ENCODE measurements around the gene USP36.

USP36 gene

DNA sequence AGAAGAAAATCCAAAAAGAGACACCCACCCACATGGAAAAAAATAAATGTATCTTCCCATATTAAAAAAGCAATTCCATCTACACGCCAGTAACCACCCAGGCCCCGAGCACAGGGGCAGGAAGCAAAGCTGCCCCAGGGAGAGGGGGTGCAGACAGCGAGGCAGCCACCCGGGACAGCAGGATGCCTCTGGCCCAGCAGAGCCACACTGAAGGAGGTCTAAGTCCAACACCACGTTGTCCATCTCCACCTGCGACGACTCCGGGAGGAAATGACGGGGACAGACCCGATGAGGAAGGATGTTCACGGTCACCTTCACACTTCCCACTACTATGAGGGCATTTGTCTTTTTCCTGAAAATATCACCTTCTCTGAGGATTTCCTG lies 44.1 kb downstream of the USP36 start:
- DNase-seq (ENCODE audit: insufficient read length, low spot score) (no peak), FAIRE-seq (no peak)
- TF ChIP-seq, protein P1, sequence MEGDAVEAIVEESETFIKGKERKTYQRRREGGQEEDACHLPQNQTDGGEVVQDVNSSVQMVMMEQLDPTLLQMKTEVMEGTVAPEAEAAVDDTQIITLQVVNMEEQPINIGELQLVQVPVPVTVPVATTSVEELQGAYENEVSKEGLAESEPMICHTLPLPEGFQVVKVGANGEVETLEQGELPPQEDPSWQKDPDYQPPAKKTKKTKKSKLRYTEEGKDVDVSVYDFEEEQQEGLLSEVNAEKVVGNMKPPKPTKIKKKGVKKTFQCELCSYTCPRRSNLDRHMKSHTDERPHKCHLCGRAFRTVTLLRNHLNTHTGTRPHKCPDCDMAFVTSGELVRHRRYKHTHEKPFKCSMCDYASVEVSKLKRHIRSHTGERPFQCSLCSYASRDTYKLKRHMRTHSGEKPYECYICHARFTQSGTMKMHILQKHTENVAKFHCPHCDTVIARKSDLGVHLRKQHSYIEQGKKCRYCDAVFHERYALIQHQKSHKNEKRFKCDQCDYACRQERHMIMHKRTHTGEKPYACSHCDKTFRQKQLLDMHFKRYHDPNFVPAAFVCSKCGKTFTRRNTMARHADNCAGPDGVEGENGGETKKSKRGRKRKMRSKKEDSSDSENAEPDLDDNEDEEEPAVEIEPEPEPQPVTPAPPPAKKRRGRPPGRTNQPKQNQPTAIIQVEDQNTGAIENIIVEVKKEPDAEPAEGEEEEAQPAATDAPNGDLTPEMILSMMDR (IDR thresholded peaks at IDR 0.05; ENCODE audit: insufficient read depth, missing control alignments) = no peak

DNA sequence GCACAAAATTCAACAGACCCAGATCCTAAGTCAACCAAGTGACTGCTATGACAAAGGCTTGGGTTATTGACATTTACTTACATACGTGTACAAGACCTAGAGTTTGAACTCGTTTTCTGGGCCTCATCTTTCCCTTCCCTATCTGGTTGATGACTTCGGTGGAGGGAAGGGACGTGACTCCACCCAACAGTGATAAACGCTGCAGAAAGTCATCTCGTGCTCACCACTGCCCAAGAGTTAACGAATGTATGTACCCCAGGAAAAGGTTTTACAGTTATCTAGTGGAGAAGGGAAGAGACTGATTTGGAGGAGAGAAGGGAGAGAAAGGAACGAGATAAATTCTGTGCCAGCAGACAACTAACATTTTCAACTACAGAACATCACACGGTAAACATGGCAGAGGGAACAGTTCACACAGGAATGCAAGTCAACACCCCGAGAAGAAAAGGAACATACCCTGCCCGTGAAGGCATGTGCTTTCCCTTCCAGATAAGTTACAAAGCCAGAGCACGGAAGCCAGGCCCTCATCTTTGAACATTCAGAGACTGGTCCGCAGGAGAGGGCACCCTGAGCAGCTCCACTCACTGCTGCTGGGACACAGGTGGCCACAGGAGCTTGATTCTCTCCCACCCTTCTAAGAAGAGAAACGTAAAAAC lies 44.6 kb downstream of the USP36 start:
- TF ChIP-seq, protein P1 (IDR thresholded peaks at IDR 0.05; ENCODE audit: insufficient read depth, missing control alignments) = no peak
- FAIRE-seq = no peak

DNA sequence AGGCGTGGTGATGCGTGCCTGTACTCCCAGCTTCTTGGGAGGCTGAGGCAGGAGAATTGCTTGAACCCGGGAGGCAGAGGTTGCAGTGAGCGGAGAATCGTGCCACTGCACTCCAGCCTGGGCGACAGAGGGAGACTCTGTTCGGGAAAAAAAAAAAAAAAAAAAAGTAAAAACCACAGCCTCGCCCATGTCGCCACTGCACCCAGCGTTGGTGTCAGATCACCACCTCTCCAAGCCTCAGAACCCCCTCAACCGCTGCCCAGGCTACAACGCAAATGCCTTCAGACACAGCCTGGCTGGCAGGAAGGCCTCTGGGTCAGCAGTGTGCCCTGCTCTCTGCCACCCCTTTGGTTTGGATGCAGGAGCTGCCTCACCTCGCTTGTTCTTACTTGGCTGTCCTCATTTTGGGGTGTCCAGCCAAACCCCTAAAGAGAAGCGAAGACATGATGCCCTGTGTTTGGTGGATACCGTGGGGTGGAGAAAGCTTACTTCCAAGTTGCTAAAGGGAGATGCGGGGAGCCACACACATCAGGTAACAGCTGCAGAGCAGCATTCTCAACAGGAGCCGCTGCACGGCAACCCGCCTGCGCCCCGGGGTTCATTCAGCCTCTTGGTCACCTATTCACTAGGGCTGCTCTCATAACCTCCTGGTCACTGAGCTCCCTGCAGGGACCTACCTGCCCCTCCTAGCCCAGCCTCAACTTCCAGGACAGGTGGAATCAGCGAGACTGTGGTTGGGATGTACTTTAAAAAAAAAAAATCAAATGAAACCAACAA lies 45.6 kb downstream of the USP36 start:
- no peak for DNase-seq (ENCODE audit: insufficient read length, low spot score)

More for the DNA sequence above, 44.6 kb downstream of the USP36 start:
- no peak for DNase-seq (ENCODE audit: insufficient read length, low spot score)

DNA sequence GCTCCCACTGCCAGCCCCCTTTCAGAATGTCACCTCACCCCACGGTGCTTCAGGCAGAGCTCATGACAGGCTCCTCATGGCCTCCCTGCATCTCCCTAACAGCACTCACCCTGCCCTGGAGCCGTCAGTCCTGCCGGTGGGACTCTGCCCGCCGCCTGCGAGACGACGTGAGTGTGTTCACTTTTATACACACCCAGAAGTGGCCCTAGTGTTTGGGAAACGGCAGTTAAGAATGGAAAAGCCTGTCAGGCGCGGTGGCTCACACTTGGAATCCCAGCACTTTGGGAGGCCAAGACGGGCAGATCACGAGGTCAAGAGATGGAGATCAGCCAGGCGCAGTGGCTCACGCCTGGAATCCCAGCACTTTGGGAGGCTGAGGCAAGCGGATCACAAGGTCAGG lies 46.2 kb downstream of the USP36 start:
- FAIRE-seq (no peak), DNase-seq (ENCODE audit: insufficient read length, low spot score) (no peak)
- TF ChIP-seq, protein P1 (IDR thresholded peaks at IDR 0.05; ENCODE audit: insufficient read depth, missing control alignments) = no peak

More for the DNA sequence above, 45.6 kb downstream of the USP36 start:
- TF ChIP-seq, protein P1 (IDR thresholded peaks at IDR 0.05; ENCODE audit: insufficient read depth, missing control alignments) = no peak
- no peak for FAIRE-seq

DNA sequence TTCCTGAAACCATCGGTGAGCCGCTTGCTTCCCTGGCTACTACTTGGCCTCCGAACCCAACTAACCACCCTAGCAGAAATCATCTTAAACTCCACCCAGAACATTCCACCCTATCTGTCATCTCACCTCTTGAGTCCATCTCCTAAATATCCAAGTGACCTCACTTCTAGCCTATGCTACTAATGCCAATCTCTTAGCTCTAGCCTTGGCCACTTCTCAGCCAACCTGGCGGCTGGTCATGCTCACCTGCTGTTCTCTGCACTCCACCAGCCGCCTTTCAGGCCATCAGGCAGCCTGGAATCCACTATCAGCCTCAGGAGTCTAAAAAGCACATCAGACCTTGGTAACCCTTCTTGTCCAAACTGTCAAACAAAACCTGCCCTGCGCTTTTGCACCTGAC lies 46.6 kb downstream of the USP36 start:
- TF ChIP-seq, protein P1 (IDR thresholded peaks at IDR 0.05; ENCODE audit: insufficient read depth, missing control alignments) = no peak
- DNase-seq (ENCODE audit: insufficient read length, low spot score) = no peak
- no peak for FAIRE-seq

DNA sequence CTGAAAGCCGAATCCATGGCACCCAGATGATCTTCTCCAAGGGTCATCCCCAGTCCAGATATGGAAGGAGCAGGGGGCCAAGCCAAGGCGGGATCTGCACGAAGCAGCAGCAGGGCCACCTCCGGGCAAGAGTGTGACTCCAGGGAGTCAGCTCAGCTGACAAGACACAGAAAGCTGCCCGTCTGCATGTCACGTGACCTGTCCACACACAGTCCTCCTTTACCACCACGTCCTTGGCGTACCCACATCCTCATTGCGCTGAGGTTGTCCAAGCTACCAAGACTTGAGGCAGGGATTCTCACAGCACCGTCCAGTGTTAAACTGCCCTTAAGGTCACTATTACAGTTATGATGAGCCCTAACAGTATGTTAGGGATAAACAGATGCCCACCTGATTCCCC lies 47.2 kb downstream of the USP36 start:
- DNase-seq (ENCODE audit: insufficient read length, low spot score) (no peak), FAIRE-seq (no peak)
- TF ChIP-seq, protein P1 (IDR thresholded peaks at IDR 0.05; ENCODE audit: insufficient read depth, missing control alignments) = no peak

Measured in D721Med (cell line).